DLD1 (cell line): ENCODE measurements around the gene IL21R.
"Not testable (repeated sequence)": the region's sequence is repeated elsewhere in the genome, so short reads cannot be mapped to it uniquely, and the experiment has no call there.

Experiments used
- in situ Hi-C: cut with HindIII; loops from 2 replicates; pipeline ENCODE4 v1.10.0; 2017; ENCODE audit warnings: low sequenced_read_pairs

The IL21R gene

GRCh38 chr16:27398894-27399853, 2.8 kb upstream of the IL21R start:
- in situ Hi-C loops: no loop called here

DNA sequence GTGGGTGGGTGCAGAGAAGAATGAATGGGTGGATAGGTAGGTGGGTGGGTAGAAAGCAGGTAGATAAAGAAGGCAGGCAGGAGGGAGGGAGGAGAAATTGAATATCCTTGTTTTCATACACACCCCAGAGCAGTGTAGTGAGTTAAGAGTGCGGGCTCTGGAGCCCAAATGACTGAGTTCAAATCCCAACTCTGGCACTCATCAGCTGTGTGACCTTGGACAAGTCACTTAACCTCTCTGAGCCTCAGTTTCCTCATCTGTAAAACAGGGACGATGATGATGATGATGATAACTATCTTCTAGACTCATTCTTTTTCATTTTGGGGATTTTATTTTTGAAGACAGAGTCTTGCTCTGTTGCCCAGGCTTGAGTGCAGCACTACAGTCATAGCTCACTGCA, 2.0 kb upstream of the IL21R start:
- in situ Hi-C loops: no loop called here

DNA sequence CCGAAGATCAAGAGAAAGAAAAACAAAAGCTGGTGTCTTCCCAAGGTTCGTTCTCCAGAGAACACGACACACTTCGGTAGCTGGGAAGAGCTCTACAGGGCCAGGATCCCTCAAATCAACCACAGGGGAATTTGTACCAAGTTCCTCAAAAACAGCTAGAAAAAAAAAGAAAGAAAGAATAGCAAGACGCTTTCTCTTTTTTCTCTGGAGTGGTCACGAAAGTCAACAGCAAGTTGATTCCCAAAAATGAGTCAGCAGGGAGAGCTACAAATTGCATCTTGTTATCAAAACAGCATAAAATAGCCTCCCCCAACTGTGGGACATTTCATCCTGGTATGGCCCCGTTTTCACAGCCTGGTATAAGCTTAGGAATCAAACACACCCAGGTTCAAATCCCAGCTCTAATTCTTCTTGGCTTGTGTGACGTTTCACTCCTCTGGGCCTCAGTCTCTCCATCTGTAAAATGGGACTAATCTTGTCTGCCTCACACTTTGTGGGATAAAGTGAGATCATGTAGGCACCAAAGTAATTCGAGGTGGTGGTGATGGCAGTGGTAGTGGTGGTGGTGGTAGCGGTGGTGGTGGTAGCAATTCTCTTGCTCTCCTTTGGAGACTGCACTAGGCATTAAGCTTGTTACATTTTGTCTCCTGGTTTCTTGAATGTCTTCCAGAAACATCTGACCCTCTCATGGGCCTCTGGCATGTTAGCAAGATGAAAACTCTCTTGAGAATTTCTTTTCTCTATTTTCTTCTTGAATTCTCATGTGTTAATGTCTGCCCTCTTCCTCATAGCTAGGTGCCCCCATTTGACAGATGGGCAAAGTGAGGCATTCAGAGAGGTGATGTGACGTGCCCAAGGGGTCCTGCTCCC, 988 bp upstream of the IL21R start:
- in situ Hi-C loops: no loop called here

GRCh38 chr16:27402569-27402963, 592 bp downstream of the IL21R start:
- in situ Hi-C loops: no loop called here

DNA sequence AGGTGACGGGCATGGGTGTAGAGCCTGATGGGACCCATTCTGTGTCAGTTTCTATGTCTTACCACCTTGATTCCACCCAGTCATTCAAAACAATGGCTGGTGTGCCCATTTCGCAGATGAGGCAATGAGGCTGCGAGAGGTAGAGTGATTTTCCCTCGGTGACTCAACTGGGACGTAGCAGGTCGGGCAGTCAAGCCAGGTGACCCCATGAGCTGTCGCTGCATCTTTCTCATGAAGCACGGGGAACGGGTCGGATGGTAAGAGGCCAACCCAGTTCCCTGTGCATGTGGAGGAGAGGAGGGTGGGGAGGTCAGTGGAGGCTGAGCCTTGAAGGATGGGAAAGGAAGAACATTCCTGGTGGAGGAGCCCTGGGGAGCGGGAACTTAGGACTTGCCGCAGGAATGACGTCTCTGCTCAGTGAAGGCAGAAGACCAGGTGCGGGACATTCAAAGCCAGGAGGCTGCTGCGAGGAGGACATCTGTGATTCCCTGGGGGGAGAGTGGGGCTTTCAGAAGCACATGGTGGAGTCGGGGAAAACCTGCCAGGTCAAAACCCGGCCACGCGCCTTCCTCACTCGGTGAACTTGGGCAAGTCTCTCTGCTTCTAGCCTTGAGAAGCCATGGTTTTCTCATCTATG, 1.1 kb downstream of the IL21R start:
- in situ Hi-C loops: no loop called here

- in situ Hi-C loops: no loop called here
Observed at GRCh38 chr16:27403601-27403992, 1.6 kb downstream of the IL21R start.

DNA sequence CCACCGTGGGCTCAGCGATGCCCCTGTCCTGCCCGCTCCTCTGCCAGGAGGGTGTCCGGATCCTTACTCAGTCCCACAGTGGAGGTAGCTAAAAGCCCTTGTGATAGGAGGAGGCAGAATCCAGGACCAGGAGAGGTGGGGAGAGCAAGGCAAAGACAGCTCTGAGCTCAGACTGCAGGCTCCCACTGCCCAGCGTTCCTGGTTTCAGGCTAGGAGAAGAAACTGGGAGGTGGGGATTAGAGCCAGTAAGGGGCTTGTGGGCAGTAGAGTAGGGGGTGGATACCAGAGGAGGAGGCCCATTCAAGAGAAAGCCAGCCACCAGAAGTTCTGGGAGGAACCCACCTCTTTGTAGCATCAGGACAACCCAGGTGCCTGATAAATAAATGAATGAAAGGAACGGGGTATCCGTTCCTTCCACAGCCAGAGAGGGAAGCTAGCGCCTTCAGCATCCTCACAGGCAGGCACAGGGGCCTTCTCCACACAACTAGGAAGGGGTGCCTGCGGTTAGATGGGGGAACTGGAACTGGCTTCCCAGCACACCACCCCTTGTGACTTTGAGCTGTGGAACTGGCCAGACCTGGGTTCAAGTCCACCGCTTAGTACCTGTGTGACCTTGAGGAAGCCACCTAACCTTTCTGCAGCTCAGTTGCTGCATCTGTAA, 2.3 kb downstream of the IL21R start:
- in situ Hi-C loops: no loop called here

GRCh38 chr16:27405546-27406451, 3.8 kb downstream of the IL21R start:
- in situ Hi-C loops: no loop called here

- in situ Hi-C loops: no loop called here
Observed at GRCh38 chr16:27406511-27407128, 4.6 kb downstream of the IL21R start.

DNA sequence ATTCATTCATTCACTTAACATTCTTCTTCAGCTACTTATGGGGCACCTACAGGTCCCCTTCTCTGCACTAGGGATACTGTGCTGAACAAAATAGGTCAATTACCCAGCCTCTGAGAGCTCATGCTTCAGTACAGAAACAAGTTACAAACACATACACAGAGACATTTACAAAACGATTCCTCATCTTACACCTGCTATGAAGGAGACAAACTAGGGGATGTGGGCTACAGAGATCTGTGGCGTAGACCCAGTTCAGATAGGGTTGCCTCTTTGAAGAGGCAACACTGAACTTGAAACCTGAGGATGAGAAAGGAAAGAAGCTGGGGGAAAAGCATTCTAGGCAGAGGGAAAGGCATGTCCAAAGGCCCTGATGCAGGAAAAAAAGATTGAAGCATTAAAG, 5.2 kb downstream of the IL21R start:
- in situ Hi-C loops: no loop called here

DNA sequence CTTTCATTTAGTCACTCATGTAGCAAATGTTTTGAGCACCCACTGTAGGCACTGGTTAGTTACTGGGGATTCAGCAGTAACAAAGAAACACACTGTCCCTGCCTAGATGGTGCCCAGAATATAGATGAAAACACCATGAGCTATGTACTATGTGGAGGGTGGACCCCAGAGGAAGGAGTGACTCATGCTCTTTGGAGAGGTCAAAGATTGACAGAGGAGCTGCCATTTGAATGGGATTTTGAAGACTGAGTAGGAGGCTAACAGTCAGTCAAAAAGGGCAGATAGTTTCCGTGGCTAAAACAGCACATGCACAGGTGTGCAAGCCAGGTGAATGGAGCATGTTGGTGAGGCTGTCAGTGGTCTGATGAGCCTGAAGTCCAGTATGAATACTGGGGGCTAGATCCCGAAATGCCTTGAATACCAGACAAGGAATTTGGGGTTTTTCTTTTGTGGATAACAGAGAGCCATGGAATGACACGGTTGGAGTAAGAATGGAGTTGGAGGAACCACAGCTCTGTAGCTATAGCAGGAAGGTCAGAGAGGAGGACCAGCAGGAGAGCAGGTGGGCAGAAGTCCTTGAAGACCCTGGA, 6.1 kb downstream of the IL21R start:
- in situ Hi-C loops: no loop called here

DNA sequence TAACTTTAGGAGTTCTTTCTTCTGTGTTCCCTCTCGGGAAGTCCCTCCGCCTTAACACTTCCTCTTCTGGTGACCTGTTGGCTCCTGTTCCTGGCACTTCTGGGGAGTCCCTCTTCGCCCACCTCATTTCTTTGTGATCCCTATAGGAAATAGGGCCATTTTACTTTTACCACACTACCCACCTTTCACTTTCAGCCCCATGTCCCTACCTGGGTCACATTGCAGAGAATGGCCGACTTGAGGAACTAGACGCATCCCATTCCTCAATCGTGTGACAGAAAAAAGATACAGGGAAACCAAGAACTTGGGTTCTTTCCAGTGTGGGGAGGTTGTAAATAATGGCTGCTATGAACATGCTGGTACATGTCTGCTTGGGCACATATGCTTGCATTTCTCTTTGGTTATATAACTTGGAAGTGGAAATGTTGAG, 6.6 kb downstream of the IL21R start:
- in situ Hi-C loops: no loop called here

GRCh38 chr16:27409958-27410357, 8.0 kb downstream of the IL21R start:
- in situ Hi-C loops: not testable (repeated sequence)

GRCh38 chr16:27410761-27411160, 8.8 kb downstream of the IL21R start:
- in situ Hi-C loops: no loop called here

DNA sequence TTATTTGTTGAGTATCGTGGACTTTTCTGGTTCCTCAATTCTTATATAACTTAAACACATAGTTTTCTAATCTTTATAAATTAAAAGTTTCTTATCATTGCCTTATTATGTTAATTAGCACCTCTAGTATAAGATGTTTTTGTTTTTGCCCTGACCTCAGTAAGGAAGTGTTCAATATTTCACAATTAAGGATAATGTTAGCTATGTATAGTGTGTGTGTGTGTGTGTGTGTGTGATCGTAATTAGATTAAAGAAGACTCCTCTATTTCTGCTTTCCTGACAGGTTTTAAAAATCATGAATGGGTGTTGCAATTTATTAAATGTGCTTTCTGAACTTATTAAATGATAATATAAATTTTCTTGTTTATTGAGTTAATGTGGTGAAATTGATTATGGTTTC, 12.0 kb downstream of the IL21R start:
- in situ Hi-C loops: no loop called here

GRCh38 chr16:27414788-27415431, 12.9 kb downstream of the IL21R start:
- in situ Hi-C loops: no loop called here

DNA sequence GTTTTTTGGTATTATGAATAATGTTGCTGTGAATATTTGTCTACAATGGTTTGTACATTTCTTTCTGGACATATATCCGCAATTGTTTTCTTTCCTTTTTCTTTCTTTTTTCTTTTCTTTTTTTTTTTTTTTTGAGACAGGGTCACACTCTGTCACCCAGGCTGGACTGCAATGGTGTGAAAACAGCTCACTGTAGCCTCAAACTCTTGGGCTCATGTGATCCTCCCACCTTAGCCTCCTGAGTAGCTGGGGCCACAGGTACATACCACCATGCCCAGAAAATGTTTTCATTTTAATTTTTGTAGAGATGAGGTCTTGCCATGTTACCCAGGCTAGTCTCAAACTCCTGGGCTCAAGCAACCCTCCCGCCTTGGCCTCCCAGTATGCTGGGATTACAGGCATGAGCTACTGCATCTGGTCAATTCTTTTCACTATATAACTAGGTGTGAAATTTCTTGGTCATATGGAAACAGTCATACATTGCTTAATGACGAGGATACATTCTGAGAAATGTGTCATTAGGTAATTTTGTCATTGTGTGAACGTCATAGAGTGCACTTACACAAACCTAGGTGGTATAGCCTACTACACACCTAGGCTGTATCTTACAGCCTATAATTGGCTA, 15.2 kb downstream of the IL21R start:
- in situ Hi-C loops: no loop called here
